ENCODE results near the gene CBLB. TPM values are rescaled to one million over a fixed set of nuclear protein-coding genes. Genes with fewer than 3 reads are reported as not detected.

Gene CBLB
- total RNA-seq, 4 donors from 2014 or later = 14.8 to 46.4 (median 21.6) TPM

GRCh38 chr3:105813710-105814109 lies 55.1 kb downstream of the CBLB start:
- DNase-seq (no peak), ATAC-seq (no peak)
- H3K36me3 ChIP-seq = no peaks in the 10 kb centered on the region
- in situ Hi-C loops (cut with MboI; ENCODE audit: low sequenced_read_pairs in 4 of 4) (no loop called here), intact Hi-C loops (cut with DNase I; ENCODE audit: low total_unique reads) (no loop called here)
- H3K27ac ChIP-seq = no peak overlapping the region
- H3K4me3 ChIP-seq = no peak overlapping the region
- H3K4me1 ChIP-seq = peaks cover 10 to 22% of the 10 kb centered on the region in 2 donors
- TF ChIP-seq CTCF (IDR thresholded peaks at IDR 0.05 in 4 of 5, conservative IDR thresholded peaks at IDR 0.05 in 1 of 5) (no peak), POLR2A (IDR thresholded peaks at IDR 0.05) (no peak)
- no peaks in the 10 kb centered on the region for H3K9me3 ChIP-seq
- H3K27me3 ChIP-seq = no peaks in the 10 kb centered on the region

GRCh38 chr3:105812194-105812586 lies 56.6 kb downstream of the CBLB start:
- Histone ChIP-seq H3K36me3 (no peaks in the 10 kb centered on the region), H3K27me3 (no peaks in the 10 kb centered on the region), H3K4me3 (no peak overlapping the region), H3K4me1 (peaks cover 16 to 28% of the 10 kb centered on the region in 2 donors), H3K9me3 (no peaks in the 10 kb centered on the region), H3K27ac (no peak overlapping the region)
- intact Hi-C loops (cut with DNase I; ENCODE audit: low total_unique reads) = no loop called here
- TF ChIP-seq POLR2A (IDR thresholded peaks at IDR 0.05) = no peak
- no peak for TF ChIP-seq CTCF (IDR thresholded peaks at IDR 0.05 in 4 of 5, conservative IDR thresholded peaks at IDR 0.05 in 1 of 5)
- ATAC-seq = no peak
- in situ Hi-C loops (cut with MboI; ENCODE audit: low sequenced_read_pairs in 4 of 4) = no loop called here
- DNase-seq = no peak

- DNase-seq (no peak), ATAC-seq (no peak)
- H3K27me3 ChIP-seq = no peaks in the 10 kb centered on the region
- H3K36me3 ChIP-seq = no peaks in the 10 kb centered on the region
- intact Hi-C loops (cut with DNase I; ENCODE audit: low total_unique reads) = no loop called here
- no peaks in the 10 kb centered on the region for H3K9me3 ChIP-seq
- no peak overlapping the region for H3K27ac ChIP-seq
- peaks cover 22 to 33% of the 10 kb centered on the region in 2 donors for H3K4me1 ChIP-seq
- TF ChIP-seq CTCF (IDR thresholded peaks at IDR 0.05 in 4 of 5, conservative IDR thresholded peaks at IDR 0.05 in 1 of 5) (no peak), POLR2A (IDR thresholded peaks at IDR 0.05) (no peak)
- in situ Hi-C loops (cut with MboI; ENCODE audit: low sequenced_read_pairs in 4 of 4) = no loop called here
- no peak overlapping the region for H3K4me3 ChIP-seq
These were observed 57.2 kb downstream of the CBLB start for GRCh38 chr3:105811518-105812193.

GRCh38 chr3:105809208-105809888 lies 59.5 kb downstream of the CBLB start:
- no peak for DNase-seq
- Histone ChIP-seq H3K27me3 (no peaks in the 10 kb centered on the region), H3K36me3 (no peaks in the 10 kb centered on the region), H3K4me3 (no peak overlapping the region), H3K27ac (peak overlapping the region in 1 of 4 donors; percentile 6), H3K9me3 (no peaks in the 10 kb centered on the region), H3K4me1 (peaks cover 33 to 36% of the 10 kb centered on the region in 2 donors)
- no peak for ATAC-seq
- intact Hi-C loops (cut with DNase I; ENCODE audit: low total_unique reads) (no loop called here), in situ Hi-C loops (cut with MboI; ENCODE audit: low sequenced_read_pairs in 4 of 4) (no loop called here)
- no peak for TF ChIP-seq POLR2A (IDR thresholded peaks at IDR 0.05)
- TF ChIP-seq CTCF (IDR thresholded peaks at IDR 0.05 in 4 of 5, conservative IDR thresholded peaks at IDR 0.05 in 1 of 5) = no peak

Measured in gastrocnemius medialis (tissue), 4 donors.